HEK293T (cell line): ENCODE data around the gene PAPSS2.

Experiments used
- ELF4 ChIP-seq: fragments of 450-650 bp; IDR thresholded peaks from 2 replicates; pipeline ENCODE4 v1.6.1; 2017; ENCODE audit warnings: antibody characterized with exemption
- LEF1 ChIP-seq: fragments of 450-650 bp; IDR thresholded peaks from 2 replicates; pipeline ENCODE4 v1.6.1; 2017; ENCODE audit warnings: mild to moderate bottlenecking, borderline replicate concordance
- ZNF384 ChIP-seq: fragments of 450-650 bp; IDR thresholded peaks from 2 replicates; pipeline ENCODE4 v1.6.1; 2016

GRCh38 chr10:87639493-87639892 is 20.2 kb upstream of the PAPSS2 start:
- TF ChIP-seq ZNF384 (no peak), LEF1 (no peak), ELF4 (no peak)
